Limb (tissue), 2 donors: Measurements from ENCODE around the gene CXCL10.

Experiments
- DNase-seq, 2 donors: peaks; one replicate each; pipeline ENCODE4 v3.0.0-alpha.2; 2016; ENCODE audit errors: extremely low spot score in 2 of 2

Gene CXCL10

DNA sequence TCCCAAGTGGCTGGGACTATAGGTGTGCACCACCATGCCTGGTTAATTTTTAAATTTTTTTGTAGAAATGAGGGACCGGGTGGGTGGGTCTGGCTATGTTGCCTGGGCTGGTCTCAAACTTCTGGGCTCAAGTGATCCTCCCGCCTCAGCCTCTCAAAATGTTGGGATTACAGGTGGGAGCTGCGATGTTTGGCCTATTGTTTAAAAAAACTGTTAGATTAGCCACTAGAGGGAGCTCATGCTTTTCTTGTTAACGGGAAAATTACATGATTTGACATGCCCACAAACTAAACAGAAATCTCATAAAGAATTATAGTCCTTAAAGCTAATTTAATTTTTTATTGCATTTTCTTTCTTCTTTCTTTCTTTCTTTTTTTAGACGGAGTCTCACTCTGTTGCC is 27.6 kb downstream of the CXCL10 start:
- peak in 1 of 2 donors; percentile 67 for DNase-seq

- DNase-seq, result no peak
Measured at GRCh38 chr4:75992462-75992861, 30.8 kb downstream of the CXCL10 start.

DNA sequence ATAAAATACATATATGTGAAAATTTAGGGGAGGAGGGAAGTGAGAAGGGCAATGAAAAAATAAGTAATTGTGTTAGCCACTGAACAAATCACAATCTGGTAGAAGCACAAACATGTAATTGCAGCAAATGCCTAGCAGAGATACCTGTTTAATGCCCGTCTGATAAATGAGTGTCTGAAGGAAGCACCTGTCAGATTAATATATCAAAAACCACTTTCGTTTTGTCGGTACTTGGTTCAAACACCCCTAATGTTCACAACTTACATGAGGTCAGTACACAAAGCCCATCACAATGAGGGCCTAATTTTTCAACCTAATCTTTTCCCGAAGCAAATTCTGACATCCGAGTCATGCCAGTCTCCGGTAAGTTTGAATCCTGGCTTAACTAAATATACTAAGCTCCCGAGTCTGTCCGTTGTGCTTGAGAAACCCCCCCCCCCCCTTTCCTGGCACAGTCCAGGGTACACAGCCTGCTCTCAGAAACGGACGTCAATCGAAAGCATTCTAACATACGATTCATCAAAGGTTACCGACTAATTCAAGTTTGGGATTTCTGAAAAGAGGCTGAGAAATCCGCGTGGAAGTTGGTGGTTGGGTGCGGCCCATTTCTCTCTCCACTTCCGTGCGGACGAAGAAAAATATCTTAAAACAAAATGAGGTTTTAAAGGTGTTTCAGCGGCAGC is 33.3 kb downstream of the CXCL10 start:
- DNase-seq, result no peak

DNA sequence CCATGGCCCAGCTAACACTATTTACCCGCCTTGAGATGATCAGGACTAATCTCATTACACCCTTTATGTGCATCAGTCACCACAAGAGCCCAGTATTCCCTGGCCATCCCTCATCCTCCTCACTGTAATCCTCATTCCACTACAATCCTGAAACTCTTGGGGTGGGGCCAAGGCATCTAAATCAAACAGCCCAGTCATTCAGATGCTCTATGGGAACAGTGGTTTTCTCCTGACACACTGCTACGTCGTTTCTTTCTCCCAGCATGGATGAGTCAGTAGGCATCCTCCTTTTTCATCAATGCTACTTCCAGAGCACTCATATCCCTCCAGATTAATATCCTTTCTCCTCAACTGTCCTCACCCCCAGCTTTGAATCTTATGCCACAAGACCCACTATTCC is 38.2 kb downstream of the CXCL10 start:
- DNase-seq, result no peak

- no peak for DNase-seq
Measured at GRCh38 chr4:75980576-75980975, 42.7 kb downstream of the CXCL10 start.

- no peak for DNase-seq
Measured at GRCh38 chr4:75976177-75976576, 47.1 kb downstream of the CXCL10 start.

GRCh38 chr4:75973766-75974165 is 49.5 kb downstream of the CXCL10 start:
- DNase-seq, result no peak
